GM04503 (cell line): ENCODE measurements around the gene HSFX3.
"Not testable (repeated sequence)": the region's sequence is repeated elsewhere in the genome, so short reads cannot be mapped to it uniquely, and the experiment has no call there.

Experiments
- DNase-seq: peaks from one replicate; pipeline ENCODE4 v3.0.0-alpha.2; 2012; ENCODE audit warnings: low read depth

The HSFX3 gene

DNA sequence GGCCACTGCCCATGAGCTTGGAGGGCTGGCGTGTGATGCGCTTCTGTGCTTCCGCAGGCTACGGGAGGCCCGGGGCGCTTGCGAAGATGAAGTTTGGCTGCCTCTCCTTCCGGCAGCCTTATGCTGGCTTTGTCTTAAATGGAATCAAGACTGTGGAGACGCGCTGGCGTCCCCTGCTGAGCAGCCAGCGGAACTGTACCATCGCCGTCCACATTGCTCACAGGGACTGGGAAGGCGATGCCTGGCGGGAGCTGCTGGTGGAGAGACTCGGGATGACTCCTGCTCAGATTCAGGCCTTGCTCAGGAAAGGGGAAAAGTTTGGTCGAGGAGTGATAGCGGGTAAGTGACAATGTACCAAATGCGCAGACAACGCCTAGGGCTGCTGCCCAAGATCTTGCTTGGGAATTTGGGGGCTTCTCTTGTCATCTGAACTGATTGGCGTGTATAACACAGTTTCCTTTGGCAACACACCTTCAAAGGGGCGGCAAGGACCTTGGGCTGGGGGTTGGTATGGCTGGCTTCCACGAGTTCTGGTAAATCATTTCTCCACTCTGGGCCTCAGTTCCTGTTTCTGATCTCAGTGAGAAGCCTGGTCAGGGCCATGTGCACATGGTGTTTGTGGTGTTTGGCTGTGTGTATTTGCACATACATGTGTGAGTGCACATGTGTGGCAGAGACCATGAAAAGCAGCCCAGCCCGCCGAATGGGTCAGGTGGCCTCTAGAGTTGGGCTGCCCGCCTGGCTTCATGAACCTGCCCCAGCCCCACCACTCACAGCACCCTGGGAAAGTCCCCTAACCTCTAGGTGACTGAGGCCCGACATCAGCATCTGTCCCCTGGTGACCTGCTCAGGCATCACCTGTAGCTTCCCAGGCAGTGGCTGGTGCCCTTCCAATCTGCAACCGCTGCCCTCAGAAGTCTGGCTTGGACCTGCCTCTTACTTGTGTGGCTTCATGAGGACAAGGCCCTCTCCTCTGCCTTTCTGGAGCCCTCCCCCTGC is 3.9 kb downstream of the HSFX3 start:
- DNase-seq: not testable (repeated sequence)

DNA sequence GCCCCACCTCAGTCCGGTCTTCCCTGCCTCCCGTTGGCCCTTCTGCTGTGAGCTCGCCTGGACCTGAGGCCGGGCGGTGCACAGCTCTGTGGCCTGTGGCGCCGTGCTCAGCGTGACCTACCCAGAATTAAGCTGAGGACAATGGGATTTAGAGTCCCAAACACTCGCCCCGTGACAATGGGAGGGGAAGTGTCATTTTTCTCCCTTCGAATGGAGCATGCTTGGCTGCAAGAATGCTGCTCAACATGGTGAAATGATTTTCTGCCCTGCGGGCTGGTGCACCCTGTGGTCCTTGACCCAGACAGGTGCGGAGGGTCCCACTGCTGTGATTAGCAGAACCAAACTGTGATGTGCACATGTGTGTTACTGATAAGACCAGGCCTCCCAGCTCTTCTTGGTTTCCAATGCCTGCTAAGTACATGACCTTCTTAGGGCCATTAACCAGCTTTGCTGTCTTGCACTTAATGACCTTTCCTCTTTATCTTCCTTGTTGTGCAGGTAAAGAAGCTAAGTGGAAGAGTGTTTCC is 8.1 kb downstream of the HSFX3 start:
- DNase-seq: no peak

DNA sequence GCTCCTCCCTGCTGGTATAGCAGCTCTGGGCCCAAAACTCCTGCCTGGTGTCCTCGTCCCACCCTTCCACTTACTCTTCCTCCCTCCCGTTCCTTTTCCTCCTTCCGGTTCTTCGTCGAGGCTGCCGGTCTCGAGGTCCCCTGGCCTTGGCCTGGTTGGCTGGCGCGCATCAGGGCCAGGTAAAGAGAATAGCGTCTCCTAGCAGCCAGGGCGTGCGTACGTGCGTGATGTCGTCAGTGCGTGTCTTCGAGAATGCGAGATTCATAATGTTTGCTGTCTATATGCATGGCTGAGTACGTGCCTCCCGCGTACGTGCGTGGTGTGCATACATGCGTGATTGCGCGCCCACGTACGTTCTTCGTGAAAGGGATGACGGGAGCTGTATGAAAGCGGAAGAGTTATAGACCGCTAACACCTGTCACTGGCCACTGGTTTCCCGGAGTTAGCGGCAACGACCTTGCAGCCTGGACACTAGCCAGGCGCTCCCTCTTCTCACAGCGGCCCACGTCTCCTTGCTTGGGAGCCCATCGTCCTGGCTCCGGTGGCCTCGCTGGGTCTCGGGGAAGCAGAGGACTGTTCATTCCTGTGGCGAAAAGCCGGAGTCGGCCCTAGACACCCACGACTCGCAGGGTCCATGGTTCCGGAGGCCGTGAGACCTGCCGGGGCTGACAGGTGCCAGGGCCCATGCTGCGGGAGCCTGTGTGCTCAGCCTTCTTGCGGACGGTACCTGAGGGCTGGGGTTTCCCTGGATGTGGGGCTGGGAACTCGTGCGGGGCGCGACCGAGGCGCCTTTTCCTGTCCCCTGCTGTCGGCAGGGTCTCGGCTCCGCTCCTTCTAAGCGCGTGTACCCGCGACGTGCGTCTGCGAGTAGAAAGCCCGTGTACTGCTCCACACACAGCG is 8.9 kb downstream of the HSFX3 start, which contains the start of gene EOLA1:
Gene EOLA1, plus strand, starts transcription at position 392 of the 900 bp plus-strand sequence. CDS start 4,619 bp downstream, outside the sequence.
- DNase-seq: peak; percentile 92

DNA sequence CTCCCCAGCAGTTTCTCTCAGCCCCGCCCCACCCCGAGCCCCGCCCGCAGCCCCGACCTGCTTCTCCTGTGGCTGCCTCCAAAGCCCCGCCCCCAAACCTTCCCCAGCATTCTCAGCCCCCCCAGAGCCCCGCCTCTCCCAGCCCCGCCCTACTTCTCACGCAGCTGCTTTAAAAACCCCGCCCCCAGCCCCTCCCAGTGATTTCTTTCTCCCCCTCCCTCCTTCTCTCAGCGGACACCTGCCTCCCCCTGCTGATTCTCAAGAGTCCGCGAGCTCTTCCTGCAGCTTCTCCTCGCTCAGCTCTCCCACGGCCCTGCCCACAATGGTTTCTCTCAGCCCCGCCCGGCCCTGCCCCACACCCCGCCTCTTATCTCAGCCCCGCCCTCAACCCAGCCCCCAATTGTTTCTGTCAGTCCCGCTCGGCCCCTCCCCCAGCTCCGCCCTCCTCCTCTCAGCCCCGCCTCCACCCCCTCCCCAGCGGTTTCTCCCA is 9.5 kb downstream of the HSFX3 start:
- peak; percentile 44 for DNase-seq

DNA sequence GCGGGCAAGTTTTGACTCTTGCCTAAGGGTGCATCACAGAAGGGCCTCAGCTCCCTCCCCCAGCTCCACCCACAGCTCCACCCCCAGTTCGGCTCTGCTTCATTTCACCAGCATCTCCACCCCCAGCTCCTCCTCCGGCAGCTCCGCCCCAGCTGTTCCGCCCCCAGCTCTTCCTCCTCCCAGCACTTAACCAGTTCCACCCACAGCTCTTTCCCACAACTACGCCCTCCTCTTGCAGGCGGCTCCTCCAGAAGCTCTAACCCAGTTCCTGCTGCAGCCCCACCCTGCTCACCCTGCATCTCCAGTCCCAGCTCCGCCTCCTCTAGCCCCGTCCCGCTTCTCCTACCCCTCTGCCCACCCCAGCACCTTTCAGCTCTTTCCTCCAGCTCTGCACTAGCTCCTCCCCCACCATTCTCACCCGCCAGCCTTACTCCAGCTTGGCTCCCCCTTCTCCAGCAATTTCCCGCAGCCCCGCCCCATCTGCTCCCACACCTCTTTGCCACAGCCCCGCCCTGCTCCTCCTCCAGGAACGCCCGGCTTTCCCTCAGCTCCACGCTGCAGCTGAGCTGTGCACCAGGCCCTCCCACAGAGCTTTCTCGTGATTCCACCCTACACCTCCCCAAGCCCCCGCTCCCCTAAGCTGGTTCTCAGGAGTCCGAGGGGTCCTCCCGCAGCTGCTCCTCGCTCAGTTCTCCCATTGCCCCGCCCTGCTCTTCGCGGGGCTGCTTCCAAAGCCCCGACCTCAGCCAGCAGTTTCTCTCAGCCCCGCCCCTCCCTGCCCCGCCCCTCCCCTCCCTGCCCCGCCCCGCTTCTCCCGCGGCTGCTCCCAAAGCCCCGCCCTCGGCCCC is 10.2 kb downstream of the HSFX3 start:
- DNase-seq: peak; percentile 91

DNA sequence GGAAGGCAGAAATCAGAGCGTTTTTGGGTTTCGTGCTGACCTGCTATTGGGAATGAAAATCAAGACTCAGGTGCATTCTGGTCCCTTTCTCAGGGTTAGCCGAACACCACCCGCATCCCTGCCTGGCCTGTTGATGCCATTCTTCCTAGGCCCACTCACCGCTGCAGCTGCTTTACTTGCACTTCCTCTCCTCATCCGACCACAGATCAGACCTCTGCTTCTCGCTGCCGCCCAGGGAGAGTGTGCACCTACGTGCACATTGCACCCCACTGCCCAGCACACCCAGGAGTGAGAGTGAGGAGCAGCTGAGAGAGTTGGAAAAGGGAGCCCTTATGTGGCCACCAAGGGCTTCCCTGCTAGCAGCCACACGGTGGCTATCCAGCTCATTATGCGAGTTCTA is 12.2 kb downstream of the HSFX3 start:
- DNase-seq: not testable (repeated sequence)

DNA sequence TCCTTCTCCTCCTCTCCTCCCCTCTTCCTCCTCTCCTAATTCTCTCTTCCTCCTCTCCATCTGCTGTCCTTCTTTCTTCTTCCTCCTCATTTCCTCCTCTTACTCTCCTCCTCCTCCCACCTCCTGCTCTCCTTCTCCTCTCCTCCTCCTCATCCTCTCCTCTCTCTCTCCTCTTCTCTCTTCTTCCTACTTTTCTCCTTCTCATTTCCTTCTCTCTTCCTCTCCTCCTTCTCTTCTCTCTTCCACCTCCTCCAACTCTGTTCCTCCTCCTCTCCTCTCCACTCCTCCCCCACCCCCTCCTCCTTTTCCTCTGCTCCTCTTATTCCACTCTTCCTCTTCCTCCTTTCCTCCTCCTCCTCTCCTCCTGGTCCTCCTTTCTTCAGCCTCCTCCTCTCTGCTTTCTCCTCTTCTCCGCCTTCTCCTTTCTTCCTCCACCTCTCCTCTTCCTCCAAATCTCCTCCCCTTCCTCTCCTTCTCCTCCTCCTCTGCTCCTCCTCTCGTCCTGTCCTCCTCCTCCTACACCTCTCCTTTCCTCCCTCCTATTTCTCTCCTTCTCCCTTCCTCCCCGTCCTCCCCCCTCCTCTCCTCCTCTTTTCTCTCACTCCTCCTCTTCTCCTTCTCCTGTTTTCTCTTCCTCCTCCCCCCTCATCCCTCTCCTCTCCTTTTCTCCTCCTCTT is 14.7 kb downstream of the HSFX3 start:
- not testable (repeated sequence) for DNase-seq

DNA sequence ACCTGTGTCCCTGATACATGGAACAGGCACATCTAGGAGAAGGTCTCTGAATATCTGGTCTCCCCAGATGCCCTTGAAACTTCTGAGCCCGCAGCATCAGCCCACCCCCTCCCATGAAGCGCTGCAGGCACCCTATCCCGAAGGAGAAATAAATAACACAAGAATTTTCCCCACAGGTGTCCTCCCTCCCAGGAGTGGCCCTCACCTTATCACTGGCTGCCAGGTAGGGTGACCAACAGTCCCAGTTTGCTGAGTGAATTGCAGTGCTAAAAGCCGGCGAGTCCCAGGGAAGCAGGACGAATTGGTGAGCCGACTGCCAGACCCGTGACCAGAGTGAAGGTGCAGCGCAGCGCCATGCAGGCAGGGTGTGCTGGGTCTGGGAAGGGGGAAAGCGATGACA is 15.7 kb downstream of the HSFX3 start:
- not testable (repeated sequence) for DNase-seq

DNA sequence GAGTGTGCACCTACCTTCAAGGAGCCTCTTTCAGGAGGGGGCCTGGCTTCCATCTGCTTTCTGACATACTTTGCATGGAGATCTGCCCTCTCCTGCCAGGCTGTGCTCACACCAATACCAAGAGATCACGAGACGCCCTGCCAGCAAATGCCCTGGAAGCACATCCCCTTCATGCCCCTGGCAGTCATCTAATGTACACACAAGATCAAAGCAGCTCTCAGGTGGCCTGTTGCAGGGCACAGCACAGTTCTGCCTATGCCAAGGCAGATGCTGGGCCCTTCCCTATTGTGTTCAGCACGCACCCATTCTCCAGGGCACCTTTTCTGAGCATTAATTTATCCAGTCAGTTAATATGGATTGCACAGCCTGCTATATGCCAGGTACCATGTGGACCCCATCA is 16.9 kb downstream of the HSFX3 start:
- not testable (repeated sequence) for DNase-seq

DNA sequence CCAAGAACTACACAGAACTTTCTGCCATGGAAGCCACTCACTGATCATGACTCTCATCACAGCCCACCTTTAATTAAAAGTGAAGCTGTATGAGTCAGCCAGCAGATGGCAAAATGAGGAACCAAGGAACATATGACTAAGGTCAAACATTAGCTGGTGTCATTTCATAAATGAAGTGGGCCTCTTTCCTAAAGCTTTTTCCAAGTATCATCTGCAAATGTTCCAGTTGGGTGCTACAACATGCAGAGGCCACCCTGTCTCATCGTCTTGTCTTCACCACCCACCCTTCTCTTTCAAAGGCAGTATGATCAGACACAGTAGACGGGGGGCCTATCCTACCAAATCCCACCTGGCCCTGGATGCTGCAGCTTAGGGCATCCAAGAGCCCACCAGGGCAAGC is 18.1 kb downstream of the HSFX3 start:
- DNase-seq: no peak

DNA sequence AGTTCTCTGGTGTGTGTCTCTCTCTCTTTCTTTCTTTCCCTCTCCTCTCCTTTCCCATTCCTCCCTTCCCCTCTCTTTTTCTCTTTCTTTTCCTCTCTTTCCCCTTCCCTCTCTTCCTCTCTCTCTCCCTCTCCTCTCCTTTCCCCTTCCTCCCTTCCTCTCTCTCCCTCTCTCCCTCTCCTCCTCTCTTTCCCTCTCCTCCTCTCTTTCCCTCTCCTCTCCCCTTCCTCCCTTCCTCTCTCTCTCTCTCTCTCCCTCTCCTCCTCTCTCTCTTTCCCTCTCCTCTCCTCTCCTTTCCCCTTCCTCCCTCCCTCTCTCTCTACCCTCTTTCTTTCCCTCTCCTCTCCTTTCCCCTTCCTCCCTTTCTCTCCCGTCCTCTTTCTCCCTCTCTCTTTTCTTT is 21.3 kb downstream of the HSFX3 start:
- DNase-seq: no peak

DNA sequence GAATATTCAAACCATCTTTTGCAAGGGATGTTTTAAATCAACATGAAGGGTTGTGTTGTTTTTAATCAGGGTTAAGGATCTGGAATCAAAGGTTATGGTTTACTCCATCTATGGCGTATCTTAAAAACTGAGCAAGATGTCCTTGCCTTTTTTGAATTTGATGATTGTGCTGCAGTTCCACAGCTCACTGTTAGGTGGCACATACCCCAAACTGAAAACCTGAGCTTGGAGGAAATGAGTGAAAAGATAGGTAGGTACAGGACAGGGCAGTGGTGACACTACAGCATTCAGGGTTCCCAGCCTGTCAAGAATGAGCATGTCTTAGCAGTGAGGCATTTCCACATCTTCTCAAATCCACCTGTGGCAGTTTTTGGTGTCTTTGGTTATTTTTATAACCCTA is 22.0 kb downstream of the HSFX3 start:
- DNase-seq: no peak

DNA sequence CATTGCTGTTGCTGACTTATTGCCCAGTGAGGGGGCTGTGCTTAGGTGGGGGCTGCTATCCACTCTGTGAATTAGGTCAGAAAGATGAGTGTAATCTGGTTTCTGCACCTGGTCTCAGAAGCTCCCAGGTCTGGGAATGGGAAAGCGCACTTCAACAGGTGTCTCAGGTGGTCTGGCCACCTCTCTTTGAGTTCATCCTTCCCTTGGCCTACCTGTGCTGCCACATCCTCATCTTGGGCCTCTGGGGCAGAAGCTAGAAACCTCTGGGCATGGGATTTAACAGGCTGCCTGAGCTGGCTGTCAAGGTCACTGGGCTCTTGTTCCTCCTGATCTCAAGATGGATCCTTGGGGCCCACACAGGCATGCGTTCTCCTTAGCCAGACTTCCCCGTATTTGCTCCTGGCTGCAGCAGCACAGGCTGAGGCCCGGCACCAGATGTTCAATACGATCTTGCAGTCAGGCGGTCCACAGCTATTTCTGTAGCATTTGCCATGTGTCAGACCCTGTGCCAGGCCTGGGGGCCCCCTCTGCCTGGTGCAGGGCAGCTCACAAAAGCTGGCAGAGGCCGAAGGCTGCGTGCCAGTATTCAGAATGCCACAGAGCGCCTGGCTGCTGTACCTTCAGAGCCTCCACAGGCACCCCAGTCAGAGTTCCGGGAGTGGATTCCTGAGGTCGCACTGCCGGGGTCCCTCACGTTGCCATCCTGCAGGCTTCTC is 23.2 kb downstream of the HSFX3 start:
- DNase-seq: not testable (repeated sequence)

DNA sequence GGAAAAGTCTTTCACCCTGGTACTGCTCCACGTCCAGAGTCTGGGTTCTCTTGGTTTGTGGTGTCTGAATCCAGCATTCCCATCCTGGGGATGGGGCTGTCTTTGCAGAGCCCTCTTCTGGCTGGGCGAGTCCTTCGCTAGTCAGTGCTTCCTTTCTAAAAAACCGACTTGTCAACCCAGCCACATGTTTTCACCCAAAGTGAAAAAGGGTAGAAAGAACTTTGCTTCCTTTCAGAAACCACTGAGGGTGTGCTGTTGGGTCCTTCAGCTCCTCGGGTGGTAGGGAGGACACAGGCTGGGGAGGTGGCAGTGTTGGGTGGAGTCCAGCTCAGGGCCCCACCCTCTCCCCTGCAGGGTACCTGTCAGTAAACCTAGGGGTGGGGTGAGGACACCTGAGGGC is 23.8 kb downstream of the HSFX3 start:
- DNase-seq: not testable (repeated sequence)

DNA sequence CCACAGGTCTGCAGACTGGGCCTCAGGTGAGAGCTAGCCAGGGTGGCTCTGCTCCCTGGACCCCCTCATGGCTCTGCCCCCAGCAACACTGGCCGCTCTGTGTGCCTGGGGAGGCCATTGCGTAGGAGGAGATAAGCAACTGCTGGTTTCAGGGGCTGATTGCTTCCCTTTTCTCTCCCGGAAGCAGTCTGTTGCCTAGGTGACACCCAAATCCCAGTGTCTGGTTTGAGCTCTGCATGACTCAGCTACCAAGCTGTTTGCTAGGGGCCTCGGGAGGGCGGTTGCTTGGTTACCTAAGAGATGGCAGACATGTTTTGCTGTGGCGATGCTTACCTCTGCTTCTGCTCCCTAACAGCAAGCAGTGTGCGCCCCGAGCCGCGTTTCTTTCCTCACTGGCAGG is 24.3 kb downstream of the HSFX3 start:
- not testable (repeated sequence) for DNase-seq

DNA sequence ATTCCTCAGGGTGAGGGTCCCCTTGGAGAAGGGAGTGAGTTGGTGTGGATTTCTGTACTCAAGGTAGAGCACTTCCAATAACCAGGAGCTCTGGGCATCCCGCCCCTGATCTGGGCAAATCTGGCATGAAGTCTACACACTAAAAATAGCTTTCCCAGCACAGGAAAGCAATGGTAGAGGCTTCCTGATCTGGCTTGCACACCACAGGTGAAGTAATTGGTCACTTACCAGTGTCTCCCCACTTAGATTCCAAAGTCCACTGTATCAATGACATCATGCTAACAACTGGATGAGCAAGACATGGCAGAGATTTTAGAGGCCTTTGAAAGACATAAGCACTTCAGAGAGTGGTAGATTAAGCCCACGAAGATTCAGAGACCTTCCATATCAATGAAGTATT is 26.8 kb downstream of the HSFX3 start:
- no peak for DNase-seq

DNA sequence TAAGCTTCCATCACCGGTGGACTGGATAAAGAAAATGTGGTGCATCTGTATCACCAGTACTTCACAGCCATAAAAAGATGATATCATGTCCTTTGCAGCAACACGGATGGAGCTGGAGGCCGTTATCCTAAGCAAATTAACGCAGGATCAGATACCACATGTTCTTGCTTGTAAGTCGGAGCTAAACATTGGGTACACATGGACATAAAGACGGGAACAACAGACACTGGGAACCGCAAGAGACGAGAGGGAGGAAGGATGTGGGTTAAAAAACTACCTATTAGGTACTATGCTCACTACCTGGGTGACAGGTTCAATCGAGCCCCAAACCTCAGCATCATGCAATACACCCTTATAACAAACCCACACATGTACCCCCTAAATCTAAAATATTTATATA is 28.3 kb downstream of the HSFX3 start:
- DNase-seq: no peak

DNA sequence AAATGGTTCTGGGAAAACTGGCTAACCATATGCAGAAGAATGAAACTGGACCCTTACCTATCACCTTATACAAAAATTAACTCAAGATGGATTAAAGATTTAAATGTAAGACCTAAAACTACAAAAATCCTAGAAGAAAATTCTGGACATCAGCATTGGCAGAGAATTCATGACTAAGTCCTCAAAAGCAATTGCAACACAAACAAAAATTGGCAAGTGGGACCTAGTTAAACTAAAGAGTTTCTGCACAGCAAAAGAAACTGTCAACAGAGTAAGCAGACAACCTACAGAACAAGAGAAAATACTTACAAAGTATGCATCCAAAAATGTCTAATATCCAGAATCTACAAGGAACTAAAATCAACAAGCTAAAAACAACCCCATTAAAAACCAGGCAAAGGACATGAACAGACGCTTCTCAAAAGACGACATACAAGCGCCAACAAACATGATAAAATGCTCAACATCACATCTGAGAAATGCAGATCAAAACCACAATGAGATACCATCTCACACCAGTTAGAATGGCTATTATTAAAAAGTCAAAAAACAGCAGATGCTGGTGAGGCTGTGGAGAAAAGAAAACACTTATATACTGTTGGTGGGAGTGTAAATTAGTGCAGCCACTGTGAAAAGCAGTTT is 29.0 kb downstream of the HSFX3 start:
- not testable (repeated sequence) for DNase-seq

DNA sequence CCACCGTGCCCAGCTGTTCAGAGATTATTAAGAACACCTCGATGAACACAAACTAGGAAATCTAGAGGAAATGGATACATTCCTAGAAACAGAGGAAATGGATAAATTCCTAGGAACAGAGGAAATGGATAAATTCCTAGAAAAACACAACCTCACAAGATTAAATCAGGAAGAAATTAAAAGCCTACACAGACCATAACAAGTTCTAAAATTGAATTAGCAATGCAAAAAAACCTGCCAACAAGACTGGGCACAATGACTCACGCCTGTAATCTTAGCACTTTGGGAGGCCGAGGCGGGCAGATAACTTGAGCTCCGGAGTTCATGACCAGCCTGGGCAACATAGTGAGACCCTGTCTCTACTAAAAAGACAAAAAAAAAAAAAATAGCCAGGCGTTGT is 31.5 kb downstream of the HSFX3 start:
- no peak for DNase-seq
